H7 (cell line): ENCODE measurements around the gene FGFBP1. TPM values are rescaled to one million over a fixed set of nuclear protein-coding genes. Genes with fewer than 3 reads are reported as not detected.

ENCODE experiments used
- DNase-seq: peaks from one replicate; pipeline ENCODE4 v3.0.0; 2012
- H3K27me3 ChIP-seq: 2 replicates; pipeline ENCODE4 v1.6.0; 2011; ENCODE audit warnings: mild to moderate bottlenecking, low read length; ENCODE audit not compliant: control insufficient read depth, insufficient read depth
- H3K36me3 ChIP-seq: replicated peaks from 2 replicates; pipeline ENCODE4 v1.5.1; 2011; ENCODE audit warnings: low read length; ENCODE audit not compliant: control insufficient read depth, insufficient read depth
- H3K4me3 ChIP-seq: 2 replicates; pipeline ENCODE4 v1.5.1; 2011; ENCODE audit warnings: low read depth, mild to moderate bottlenecking, control low read depth, low read length, moderate library complexity; ENCODE audit not compliant: insufficient read depth
- total RNA-seq: library from RNA; depleted of rRNA; stranded (reverse); fragments of >200 nt; shearing (Covaris generic); gene quantifications from 2 replicates; pipeline ENCODE4 v1.2.3, GENCODE V29; 2014; rRNA removed

Gene FGFBP1
- total RNA-seq, 1 experiment from 2014 or later, result not detected

GRCh38 chr4:15891312-15891711 lies 47.2 kb downstream of the FGFBP1 start:
- Histone ChIP-seq H3K27me3 (no peaks in the 10 kb centered on the region), H3K4me3 (no peak overlapping the region), H3K36me3 (no peaks in the 10 kb centered on the region)
- DNase-seq, result no peak

DNA sequence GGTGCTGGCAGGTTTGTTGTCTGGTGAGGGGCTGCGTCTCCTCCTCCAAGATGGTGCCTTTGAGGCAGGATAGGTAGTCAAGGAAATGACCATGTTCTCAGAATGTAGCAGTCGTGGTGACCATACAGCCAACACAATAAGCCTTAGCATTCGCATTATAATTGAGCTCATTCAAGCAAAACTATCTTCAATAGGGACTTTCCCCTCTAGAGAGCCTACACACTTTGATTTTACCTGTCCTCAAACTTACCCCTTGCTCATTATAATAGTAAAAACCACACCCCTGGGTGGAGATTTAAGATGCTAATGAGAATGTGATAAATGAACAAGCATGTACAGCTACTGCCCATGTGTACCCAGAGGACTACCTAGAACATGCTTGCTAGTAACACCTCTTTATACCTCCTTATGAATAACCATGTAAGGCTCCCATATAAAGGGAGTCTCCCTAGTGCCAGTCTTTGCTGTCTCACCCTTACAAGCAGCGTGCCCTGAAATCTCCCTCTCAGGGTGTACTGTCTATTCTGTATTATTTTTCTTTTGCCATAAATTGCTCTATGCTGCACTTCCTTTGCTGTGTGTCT lies 48.2 kb downstream of the FGFBP1 start:
- H3K4me3 ChIP-seq, result no peak overlapping the region
- H3K27me3 ChIP-seq, result no peaks in the 10 kb centered on the region
- no peaks in the 10 kb centered on the region for H3K36me3 ChIP-seq
- no peak for DNase-seq

DNA sequence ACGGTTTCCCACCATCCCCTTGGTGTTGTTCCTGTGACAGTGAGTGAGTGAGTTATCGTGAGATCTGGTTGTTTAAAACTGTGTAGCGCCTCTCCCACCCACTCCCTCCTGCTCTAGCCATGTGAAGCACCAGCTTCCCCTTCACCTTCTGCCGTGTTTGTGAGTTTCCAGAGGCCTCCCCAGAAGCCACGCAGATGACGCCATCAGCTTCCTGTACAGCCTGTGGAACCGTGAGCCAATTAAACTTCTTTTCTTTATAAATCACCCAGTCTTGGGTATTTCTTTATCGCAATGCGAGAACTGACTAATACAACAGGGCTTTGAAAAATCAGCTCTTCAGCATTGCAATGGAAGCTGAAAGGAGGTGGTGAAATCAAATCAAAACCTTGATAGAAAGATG lies 50.0 kb downstream of the FGFBP1 start:
- no peaks in the 10 kb centered on the region for H3K36me3 ChIP-seq
- H3K4me3 ChIP-seq, result no peak overlapping the region
- no peaks in the 10 kb centered on the region for H3K27me3 ChIP-seq
- no peak for DNase-seq

Other genes starting within 250 kb of the FGFBP1 start
- 0.80 and 1.00 TPM in 2 replicates for gene BST1, start 235.7 kb downstream of the FGFBP1 start, total RNA-seq
- gene CD38, start 160.4 kb downstream of the FGFBP1 start, total RNA-seq, result 0.15 and 1.1 TPM in 2 replicates
- not detected in 2 replicates for gene FGFBP2, start 24.4 kb upstream of the FGFBP1 start, total RNA-seq
- 42.3 and 53.4 TPM in 2 replicates for gene PROM1, start 145.3 kb upstream of the FGFBP1 start, total RNA-seq